Measurements from ENCODE around the gene SUPT3H.

The SUPT3H gene

GRCh38 chr6:45256697-45257695, 120.7 kb downstream of the SUPT3H start:
- Mint-ChIP-seq H3K9me3 (no peaks in the 10 kb centered on the region), H3K4me1 (peaks cover 7% of the 10 kb centered on the region), H3K27ac (no peak overlapping the region), H3K27me3 (no peaks in the 10 kb centered on the region), H3K4me3 (no peak overlapping the region), H3K36me3 (no peaks in the 10 kb centered on the region)

- Mint-ChIP-seq H3K9me3 (no peaks in the 10 kb centered on the region), H3K4me3 (no peak overlapping the region), H3K4me1 (no peaks in the 10 kb centered on the region), H3K27ac (no peak overlapping the region), H3K27me3 (no peaks in the 10 kb centered on the region), H3K36me3 (no peaks in the 10 kb centered on the region)
Measured at GRCh38 chr6:45255434-45255833, 122.3 kb downstream of the SUPT3H start.

- H3K4me1 Mint-ChIP-seq: no peaks in the 10 kb centered on the region
- no peaks in the 10 kb centered on the region for H3K27me3 Mint-ChIP-seq
- H3K9me3 Mint-ChIP-seq: no peaks in the 10 kb centered on the region
- H3K27ac Mint-ChIP-seq: no peak overlapping the region
- H3K36me3 Mint-ChIP-seq: peaks cover 1% of the 10 kb centered on the region
- H3K4me3 Mint-ChIP-seq: no peak overlapping the region
Measured at GRCh38 chr6:45254253-45254652, 123.5 kb downstream of the SUPT3H start.

- peaks cover 2% of the 10 kb centered on the region for H3K36me3 Mint-ChIP-seq
- H3K27me3 Mint-ChIP-seq: no peaks in the 10 kb centered on the region
- no peak overlapping the region for H3K27ac Mint-ChIP-seq
- H3K4me3 Mint-ChIP-seq: no peak overlapping the region
- H3K4me1 Mint-ChIP-seq: no peaks in the 10 kb centered on the region
- no peaks in the 10 kb centered on the region for H3K9me3 Mint-ChIP-seq
Measured at GRCh38 chr6:45253453-45253852, 124.3 kb downstream of the SUPT3H start.

- Mint-ChIP-seq H3K27me3 (no peaks in the 10 kb centered on the region), H3K27ac (no peak overlapping the region), H3K9me3 (peaks cover 20% of the 10 kb centered on the region), H3K4me3 (no peak overlapping the region), H3K4me1 (no peaks in the 10 kb centered on the region), H3K36me3 (peaks cover 14% of the 10 kb centered on the region)
Measured at GRCh38 chr6:45231660-45232059, 146.1 kb downstream of the SUPT3H start.

GRCh38 chr6:45229416-45229815, 148.3 kb downstream of the SUPT3H start:
- no peak overlapping the region for H3K4me3 Mint-ChIP-seq
- peaks cover 14% of the 10 kb centered on the region for H3K36me3 Mint-ChIP-seq
- peaks cover 20% of the 10 kb centered on the region for H3K9me3 Mint-ChIP-seq
- H3K27ac Mint-ChIP-seq: no peak overlapping the region
- H3K27me3 Mint-ChIP-seq: no peaks in the 10 kb centered on the region
- H3K4me1 Mint-ChIP-seq: peaks cover 3% of the 10 kb centered on the region

- Mint-ChIP-seq H3K27ac (peak overlapping the region; percentile 12), H3K36me3 (peaks cover 2% of the 10 kb centered on the region), H3K4me3 (no peak overlapping the region), H3K27me3 (no peaks in the 10 kb centered on the region), H3K4me1 (peaks cover 3% of the 10 kb centered on the region), H3K9me3 (peaks cover 1% of the 10 kb centered on the region)
Measured at GRCh38 chr6:45226081-45226480, 151.7 kb downstream of the SUPT3H start.

GRCh38 chr6:45222380-45222779, 155.4 kb downstream of the SUPT3H start:
- Mint-ChIP-seq H3K36me3 (peaks cover 8% of the 10 kb centered on the region), H3K4me1 (peaks cover 10% of the 10 kb centered on the region), H3K9me3 (no peaks in the 10 kb centered on the region), H3K27ac (no peak overlapping the region), H3K27me3 (no peaks in the 10 kb centered on the region), H3K4me3 (no peak overlapping the region)

GRCh38 chr6:45215759-45216158, 162.0 kb downstream of the SUPT3H start:
- Mint-ChIP-seq H3K4me3 (no peak overlapping the region), H3K9me3 (peaks cover 16% of the 10 kb centered on the region), H3K36me3 (peaks cover 17% of the 10 kb centered on the region), H3K27me3 (no peaks in the 10 kb centered on the region), H3K4me1 (peaks cover 13% of the 10 kb centered on the region), H3K27ac (no peak overlapping the region)

GRCh38 chr6:45212976-45213375, 164.8 kb downstream of the SUPT3H start:
- Mint-ChIP-seq H3K4me3 (no peak overlapping the region), H3K36me3 (peaks cover 23% of the 10 kb centered on the region), H3K9me3 (peaks cover 25% of the 10 kb centered on the region), H3K27ac (no peak overlapping the region), H3K27me3 (no peaks in the 10 kb centered on the region), H3K4me1 (peaks cover 19% of the 10 kb centered on the region)

- Mint-ChIP-seq H3K4me1 (peaks cover 24% of the 10 kb centered on the region), H3K36me3 (peaks cover 20% of the 10 kb centered on the region), H3K27ac (peak overlapping the region; percentile 53), H3K9me3 (peaks cover 23% of the 10 kb centered on the region), H3K27me3 (no peaks in the 10 kb centered on the region), H3K4me3 (no peak overlapping the region)
Measured at GRCh38 chr6:45209762-45210161, 168.0 kb downstream of the SUPT3H start.

GRCh38 chr6:45206793-45207492, 170.8 kb downstream of the SUPT3H start:
- Mint-ChIP-seq H3K9me3 (peaks cover 21% of the 10 kb centered on the region), H3K4me1 (peaks cover 18% of the 10 kb centered on the region), H3K27me3 (no peaks in the 10 kb centered on the region), H3K4me3 (no peak overlapping the region), H3K36me3 (peaks cover 18% of the 10 kb centered on the region), H3K27ac (no peak overlapping the region)

- Mint-ChIP-seq H3K27me3 (no peaks in the 10 kb centered on the region), H3K9me3 (peaks cover under 1% of the 10 kb centered on the region), H3K4me1 (peaks cover 5% of the 10 kb centered on the region), H3K36me3 (peaks cover 2% of the 10 kb centered on the region), H3K27ac (no peak overlapping the region), H3K4me3 (no peak overlapping the region)
Measured at GRCh38 chr6:45201484-45201883, 176.2 kb downstream of the SUPT3H start.

- Mint-ChIP-seq H3K27ac (no peak overlapping the region), H3K36me3 (no peaks in the 10 kb centered on the region), H3K27me3 (no peaks in the 10 kb centered on the region), H3K4me3 (no peak overlapping the region), H3K9me3 (no peaks in the 10 kb centered on the region), H3K4me1 (peaks cover 8% of the 10 kb centered on the region)
Measured at GRCh38 chr6:45200510-45200909, 177.2 kb downstream of the SUPT3H start.

GRCh38 chr6:45199554-45199953, 178.2 kb downstream of the SUPT3H start:
- no peaks in the 10 kb centered on the region for H3K27me3 Mint-ChIP-seq
- H3K4me1 Mint-ChIP-seq: peaks cover 14% of the 10 kb centered on the region
- H3K27ac Mint-ChIP-seq: no peak overlapping the region
- H3K36me3 Mint-ChIP-seq: no peaks in the 10 kb centered on the region
- no peak overlapping the region for H3K4me3 Mint-ChIP-seq
- H3K9me3 Mint-ChIP-seq: no peaks in the 10 kb centered on the region

- no peak overlapping the region for H3K4me3 Mint-ChIP-seq
- peaks cover 18% of the 10 kb centered on the region for H3K4me1 Mint-ChIP-seq
- H3K9me3 Mint-ChIP-seq: peaks cover 1% of the 10 kb centered on the region
- H3K27me3 Mint-ChIP-seq: no peaks in the 10 kb centered on the region
- no peaks in the 10 kb centered on the region for H3K36me3 Mint-ChIP-seq
- H3K27ac Mint-ChIP-seq: no peak overlapping the region
Measured at GRCh38 chr6:45196121-45196520, 181.6 kb downstream of the SUPT3H start.

Data from activated naive CD4-positive, alpha-beta T cell treated with anti-CD3 and anti-CD28 coated beads, Interleukin-2, amount 50 U/mL, for 24 hours (primary cell).